ENCODE measurements around the gene OSM.
"Not testable (repeated sequence)": the region's sequence is repeated elsewhere in the genome, so short reads cannot be mapped to it uniquely, and the experiment has no call there.

OSM gene

DNA sequence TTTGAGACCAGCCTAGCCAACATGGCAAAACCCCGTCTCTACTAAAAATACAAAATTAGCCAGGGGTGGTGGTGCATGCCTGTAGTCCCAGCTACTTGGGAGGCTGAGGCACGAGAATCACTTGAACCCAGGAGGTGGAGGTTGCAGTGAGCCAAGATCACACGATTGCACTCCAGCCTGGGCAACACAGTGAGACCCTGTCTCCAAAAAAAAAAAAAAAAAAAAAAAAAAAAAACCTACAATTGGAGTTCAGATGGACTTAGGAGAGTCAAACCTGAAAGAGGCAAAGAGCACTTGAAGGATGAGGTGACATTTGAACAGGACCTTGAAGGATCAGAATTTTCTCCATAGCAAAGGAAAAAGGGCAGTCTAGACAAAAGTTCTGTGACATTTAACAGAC lies 32.3 kb downstream of the OSM start:
- H3K27me3 ChIP-seq (ENCODE audit: control insufficient read depth, insufficient read depth, low read length); H3K36me3 ChIP-seq (ENCODE audit: control insufficient read depth, insufficient read depth, low read length); H3K9me3 ChIP-seq (ENCODE audit: control insufficient read depth, low read length); H3K4me3 ChIP-seq (ENCODE audit: low read length); H3K9ac ChIP-seq (ENCODE audit: low read length): not testable (repeated sequence)
- H3K4me1 ChIP-seq (ENCODE audit: control insufficient read depth, insufficient read depth, low read length), result peaks cover 18% of the 10 kb centered on the region

DNA sequence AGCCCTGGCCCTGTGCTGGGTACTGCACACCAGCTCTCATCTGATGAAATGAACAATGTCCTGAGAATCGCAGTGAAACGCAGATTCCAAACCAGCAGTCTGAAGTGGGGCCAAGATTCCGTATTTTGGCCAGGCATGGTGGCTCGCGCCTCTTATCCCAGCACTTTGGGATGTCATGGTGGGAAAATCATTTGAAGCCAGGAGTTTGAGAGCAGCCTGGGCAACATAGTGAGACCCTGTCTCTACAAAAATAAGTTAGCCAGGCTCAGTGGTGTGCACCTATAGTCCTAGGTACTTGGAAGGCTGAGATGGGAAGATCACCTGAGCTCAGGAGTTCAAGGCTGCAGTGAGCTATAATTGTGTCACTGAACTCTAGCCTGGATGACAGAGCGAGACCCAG lies 33.1 kb downstream of the OSM start:
- H3K27me3 ChIP-seq (ENCODE audit: control insufficient read depth, insufficient read depth, low read length), result no peaks in the 10 kb centered on the region
- no peaks in the 10 kb centered on the region for H3K36me3 ChIP-seq (ENCODE audit: control insufficient read depth, insufficient read depth, low read length)
- no peak overlapping the region for H3K9ac ChIP-seq (ENCODE audit: low read length)
- H3K4me3 ChIP-seq (ENCODE audit: low read length), result no peak overlapping the region
- H3K9me3 ChIP-seq (ENCODE audit: control insufficient read depth, low read length), result no peaks in the 10 kb centered on the region
- H3K4me1 ChIP-seq (ENCODE audit: control insufficient read depth, insufficient read depth, low read length), result peaks cover 18% of the 10 kb centered on the region

DNA sequence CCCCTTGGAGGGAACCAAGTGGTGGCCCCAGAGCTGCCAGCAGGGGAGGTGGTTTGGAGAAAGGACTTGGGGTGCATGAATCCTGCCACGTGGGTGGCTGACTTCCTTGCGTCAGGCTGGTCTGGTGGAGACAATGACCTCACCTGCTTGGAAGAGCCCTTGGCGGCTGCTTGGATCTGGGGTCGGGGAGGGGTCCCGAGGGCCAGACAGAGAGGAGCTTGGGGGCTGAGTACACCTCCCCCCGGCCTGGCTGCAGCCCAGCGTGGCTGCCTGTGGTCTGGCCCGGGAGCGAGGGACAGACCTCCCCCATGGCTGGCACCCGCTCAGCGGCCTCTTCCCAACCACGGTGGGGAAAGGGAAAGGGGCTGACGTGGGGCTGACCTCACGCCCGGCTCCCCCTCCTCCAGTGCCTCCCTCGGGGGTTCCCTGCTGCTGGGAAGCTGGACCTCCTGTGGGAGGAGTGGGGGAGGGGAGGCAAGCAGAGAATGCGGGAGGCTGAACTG lies 33.9 kb downstream of the OSM start:
- H3K27me3 ChIP-seq (ENCODE audit: control insufficient read depth, insufficient read depth, low read length), result no peaks in the 10 kb centered on the region
- no peaks in the 10 kb centered on the region for H3K9me3 ChIP-seq (ENCODE audit: control insufficient read depth, low read length)
- H3K36me3 ChIP-seq (ENCODE audit: control insufficient read depth, insufficient read depth, low read length), result no peaks in the 10 kb centered on the region
- H3K4me3 ChIP-seq (ENCODE audit: low read length), result no peak overlapping the region
- peaks cover 18% of the 10 kb centered on the region for H3K4me1 ChIP-seq (ENCODE audit: control insufficient read depth, insufficient read depth, low read length)
- no peak overlapping the region for H3K9ac ChIP-seq (ENCODE audit: low read length)

DNA sequence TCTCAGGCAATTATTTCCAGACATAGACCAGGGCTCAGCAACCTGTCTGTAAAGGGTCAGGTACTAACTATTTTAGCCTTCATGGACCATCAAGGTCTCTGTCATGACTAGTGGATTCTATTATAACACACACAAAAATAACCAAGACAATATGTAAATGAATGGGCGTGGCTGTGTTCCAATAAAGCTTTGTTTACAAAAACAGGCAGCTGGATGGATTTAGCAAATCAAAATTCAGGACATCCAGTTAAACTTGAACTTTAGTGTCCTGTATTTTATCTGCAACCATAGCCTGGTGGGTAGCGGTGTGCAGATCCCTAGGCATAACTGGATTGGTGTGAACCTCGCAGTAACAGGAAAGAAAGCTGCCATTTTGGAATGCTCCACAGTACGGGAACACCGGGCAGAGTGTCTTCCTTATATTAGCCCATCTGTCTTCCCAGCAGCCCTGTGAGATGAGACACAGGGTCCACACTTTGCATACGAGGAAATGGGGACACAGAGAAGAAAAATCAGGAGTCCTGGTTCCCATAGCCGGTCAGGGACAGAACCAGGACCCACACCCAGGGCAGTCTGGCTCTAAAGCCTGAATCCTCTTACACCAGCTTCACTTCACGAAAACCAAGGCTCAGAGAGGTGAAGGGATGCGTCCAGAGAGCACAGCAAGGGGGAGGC lies 35.7 kb downstream of the OSM start:
- H3K36me3 ChIP-seq (ENCODE audit: control insufficient read depth, insufficient read depth, low read length), result no peaks in the 10 kb centered on the region
- no peaks in the 10 kb centered on the region for H3K27me3 ChIP-seq (ENCODE audit: control insufficient read depth, insufficient read depth, low read length)

DNA sequence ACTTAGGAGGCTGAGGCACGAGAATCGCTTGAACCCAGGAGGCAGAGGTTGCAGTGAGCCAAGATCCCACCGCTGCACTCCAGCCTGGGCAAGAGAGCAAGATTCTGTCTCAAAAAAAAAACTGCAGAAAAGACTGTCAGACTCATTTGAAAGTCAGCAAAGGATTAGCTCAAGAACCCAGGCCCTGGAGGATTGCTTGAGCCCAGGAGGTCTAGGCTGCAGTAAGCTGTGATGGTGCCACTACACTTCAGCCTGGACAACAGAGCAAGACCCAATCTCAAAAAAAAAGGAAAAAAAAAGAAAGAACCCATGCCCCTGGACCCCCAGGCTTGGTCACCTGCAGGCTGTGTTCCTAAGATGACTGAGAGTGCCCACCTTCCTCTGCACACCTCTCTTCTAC lies 36.3 kb downstream of the OSM start:
- Histone ChIP-seq H3K4me3 (ENCODE audit: low read length) (no peak overlapping the region), H3K9ac (ENCODE audit: low read length) (no peak overlapping the region), H3K4me1 (ENCODE audit: control insufficient read depth, insufficient read depth, low read length) (peaks cover 8% of the 10 kb centered on the region), H3K36me3 (ENCODE audit: control insufficient read depth, insufficient read depth, low read length) (no peaks in the 10 kb centered on the region), H3K27me3 (ENCODE audit: control insufficient read depth, insufficient read depth, low read length) (no peaks in the 10 kb centered on the region), H3K9me3 (ENCODE audit: control insufficient read depth, low read length) (no peaks in the 10 kb centered on the region)

More for the DNA sequence above, 35.7 kb downstream of the OSM start:
- peaks cover 14% of the 10 kb centered on the region for H3K4me1 ChIP-seq (ENCODE audit: control insufficient read depth, insufficient read depth, low read length)
- H3K9me3 ChIP-seq (ENCODE audit: control insufficient read depth, low read length), result no peaks in the 10 kb centered on the region
- H3K4me3 ChIP-seq (ENCODE audit: low read length), result no peak overlapping the region
- H3K9ac ChIP-seq (ENCODE audit: low read length), result no peak overlapping the region

DNA sequence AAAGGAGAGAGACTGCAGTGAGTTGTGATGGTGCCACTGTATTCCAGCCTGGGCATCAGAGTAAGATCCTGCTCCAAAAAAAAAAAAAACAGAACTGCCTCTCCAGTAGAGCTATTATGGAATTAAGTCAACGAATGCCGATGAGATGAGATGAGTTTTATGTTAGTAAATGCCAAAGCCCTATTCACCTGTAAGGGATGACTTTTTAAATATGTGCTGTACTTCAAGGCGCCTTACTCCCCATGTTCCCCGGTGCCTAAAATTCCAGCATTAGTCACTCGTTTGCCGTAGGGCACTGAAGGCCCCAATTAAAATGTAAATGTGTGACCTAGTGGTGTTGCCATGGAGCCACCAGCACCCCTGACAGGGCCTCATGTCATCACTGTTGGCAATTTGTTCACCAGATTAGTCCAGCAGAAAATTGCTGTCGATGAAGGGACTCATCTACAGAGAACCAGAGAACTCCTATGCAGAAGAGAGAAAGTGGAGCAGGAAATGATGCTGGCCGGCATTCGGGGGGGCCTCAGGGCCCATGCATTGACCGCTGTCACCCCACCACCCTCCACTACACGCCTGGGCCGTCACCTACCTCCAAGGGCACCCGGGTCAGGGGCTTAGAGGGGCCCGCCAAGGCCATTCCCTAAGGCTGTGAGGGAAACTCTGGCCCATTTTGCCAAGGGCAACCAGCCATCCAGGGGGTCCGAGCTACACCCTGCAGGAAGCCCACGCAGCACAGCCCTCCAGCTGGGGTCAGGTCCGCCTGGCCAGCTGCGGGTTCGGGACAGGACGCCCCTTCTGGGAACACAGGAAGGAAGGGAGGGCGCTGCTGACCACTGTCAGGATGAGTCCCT lies 37.9 kb downstream of the OSM start:
- Histone ChIP-seq H3K9ac (ENCODE audit: low read length) (no peak overlapping the region), H3K4me3 (ENCODE audit: low read length) (no peak overlapping the region), H3K4me1 (ENCODE audit: control insufficient read depth, insufficient read depth, low read length) (no peaks in the 10 kb centered on the region), H3K36me3 (ENCODE audit: control insufficient read depth, insufficient read depth, low read length) (no peaks in the 10 kb centered on the region), H3K27me3 (ENCODE audit: control insufficient read depth, insufficient read depth, low read length) (no peaks in the 10 kb centered on the region), H3K9me3 (ENCODE audit: control insufficient read depth, low read length) (no peaks in the 10 kb centered on the region)

DNA sequence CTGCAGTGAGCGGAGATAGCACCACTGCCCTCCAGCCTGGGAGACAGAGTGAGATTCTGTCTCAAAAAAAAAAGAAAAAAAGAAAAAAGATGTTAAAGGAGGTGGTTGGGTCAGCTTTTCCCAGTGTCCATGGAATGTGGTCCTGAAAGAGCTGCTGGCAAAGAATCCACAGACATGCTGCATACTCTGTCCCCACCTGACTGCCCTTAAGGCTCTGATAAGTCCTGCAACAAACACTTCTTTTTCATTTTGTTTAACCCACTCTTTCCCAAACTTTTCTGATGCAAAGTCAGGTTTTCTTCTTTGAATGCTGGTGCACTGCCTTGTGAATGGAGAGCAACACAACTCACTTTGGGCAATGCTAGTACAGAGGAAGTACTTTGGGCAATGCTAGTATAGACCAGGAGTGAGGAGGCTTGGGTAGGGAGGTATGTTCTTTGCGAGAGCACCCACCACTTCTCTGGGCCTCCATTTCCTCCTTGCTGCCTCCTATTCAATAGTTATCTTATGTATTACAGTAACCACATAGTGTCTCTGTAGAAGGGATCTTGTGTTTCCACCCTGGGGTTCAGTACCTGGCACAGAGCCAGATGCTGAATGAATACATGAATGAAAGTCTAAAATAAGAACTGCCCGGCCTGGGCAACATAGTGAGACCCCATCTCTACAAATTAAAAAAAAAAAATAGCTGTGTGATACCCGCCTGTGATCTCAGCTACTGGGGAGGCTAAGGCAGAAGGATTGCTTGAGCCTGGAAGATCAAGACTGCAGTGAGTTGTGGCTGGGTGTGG lies 39.0 kb downstream of the OSM start:
- H3K36me3 ChIP-seq (ENCODE audit: control insufficient read depth, insufficient read depth, low read length), result no peaks in the 10 kb centered on the region
- no peaks in the 10 kb centered on the region for H3K4me1 ChIP-seq (ENCODE audit: control insufficient read depth, insufficient read depth, low read length)
- H3K27me3 ChIP-seq (ENCODE audit: control insufficient read depth, insufficient read depth, low read length), result no peaks in the 10 kb centered on the region
- H3K4me3 ChIP-seq (ENCODE audit: low read length), result no peak overlapping the region
- H3K9me3 ChIP-seq (ENCODE audit: control insufficient read depth, low read length), result no peaks in the 10 kb centered on the region
- no peak overlapping the region for H3K9ac ChIP-seq (ENCODE audit: low read length)

DNA sequence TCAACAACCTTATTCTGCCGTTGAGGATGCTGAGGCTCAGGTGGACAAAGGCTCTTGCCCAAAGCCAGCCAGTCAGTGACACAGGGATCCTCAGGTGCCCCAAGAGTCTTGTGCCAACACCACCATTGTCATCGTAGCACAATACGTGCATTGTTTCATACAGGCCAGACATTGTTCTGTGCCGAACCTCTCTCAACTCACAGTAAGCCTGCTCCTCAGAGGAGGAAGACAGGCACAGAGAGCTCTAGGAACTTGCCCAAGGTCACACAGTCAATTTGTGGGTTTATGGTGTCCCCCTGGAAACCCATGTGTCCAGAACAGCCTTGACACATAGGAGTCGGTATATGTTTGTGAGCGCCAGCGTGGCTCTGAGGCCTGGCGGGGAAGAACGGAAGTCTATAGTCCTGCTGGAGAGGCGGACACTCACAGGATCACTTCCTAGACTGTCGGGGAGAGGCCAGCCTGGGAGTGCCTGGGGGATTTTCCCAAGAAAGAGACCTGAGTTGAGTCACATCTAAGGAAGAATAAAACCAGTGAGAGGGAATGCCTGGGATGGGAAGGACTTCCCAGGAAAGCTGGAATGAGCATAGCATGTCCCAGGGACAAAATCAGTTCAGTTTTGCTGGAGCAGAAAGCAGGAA lies 40.3 kb downstream of the OSM start:
- no peaks in the 10 kb centered on the region for H3K4me1 ChIP-seq (ENCODE audit: control insufficient read depth, insufficient read depth, low read length)
- no peaks in the 10 kb centered on the region for H3K27me3 ChIP-seq (ENCODE audit: control insufficient read depth, insufficient read depth, low read length)
- no peaks in the 10 kb centered on the region for H3K36me3 ChIP-seq (ENCODE audit: control insufficient read depth, insufficient read depth, low read length)
- H3K9me3 ChIP-seq (ENCODE audit: control insufficient read depth, low read length), result no peaks in the 10 kb centered on the region
- H3K9ac ChIP-seq (ENCODE audit: low read length), result no peak overlapping the region
- H3K4me3 ChIP-seq (ENCODE audit: low read length), result no peak overlapping the region

DNA sequence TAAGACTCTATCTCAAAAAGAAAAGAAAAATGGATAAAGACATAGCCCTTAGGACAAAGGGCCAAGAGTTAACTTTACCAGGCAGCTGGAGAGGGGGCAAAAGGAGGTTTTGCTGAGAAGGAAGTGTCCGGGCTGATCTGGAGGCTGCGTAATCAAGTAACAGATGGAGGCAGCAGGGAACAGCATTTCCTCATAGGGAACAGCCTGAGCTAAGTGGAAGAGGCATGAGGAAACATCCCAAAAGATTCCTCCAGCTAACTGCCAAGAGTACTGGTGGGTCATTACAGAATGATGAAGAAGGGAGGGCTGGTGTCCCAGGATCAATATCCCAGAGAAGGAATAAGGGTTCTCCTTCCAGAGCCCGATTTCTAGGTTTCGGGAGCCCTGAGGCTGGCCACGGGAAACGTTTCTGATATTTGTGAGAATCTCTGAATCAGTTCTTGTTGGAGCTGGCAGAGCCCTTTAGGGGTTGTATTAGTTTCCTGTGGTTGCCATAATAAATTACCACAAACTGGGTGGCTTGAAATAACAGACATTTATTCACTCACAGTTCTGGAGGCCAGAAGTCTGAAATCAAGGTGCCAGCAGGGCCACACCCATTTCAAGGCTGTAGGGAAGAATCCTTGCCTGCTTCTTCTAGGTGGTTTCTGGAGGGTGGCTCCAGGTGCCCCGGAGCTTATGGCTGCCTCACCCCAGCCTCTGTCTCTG lies 41.3 kb downstream of the OSM start:
- Histone ChIP-seq H3K9me3 (ENCODE audit: control insufficient read depth, low read length) (no peaks in the 10 kb centered on the region), H3K4me3 (ENCODE audit: low read length) (no peak overlapping the region), H3K36me3 (ENCODE audit: control insufficient read depth, insufficient read depth, low read length) (no peaks in the 10 kb centered on the region), H3K27me3 (ENCODE audit: control insufficient read depth, insufficient read depth, low read length) (no peaks in the 10 kb centered on the region), H3K9ac (ENCODE audit: low read length) (no peak overlapping the region), H3K4me1 (ENCODE audit: control insufficient read depth, insufficient read depth, low read length) (no peaks in the 10 kb centered on the region)

DNA sequence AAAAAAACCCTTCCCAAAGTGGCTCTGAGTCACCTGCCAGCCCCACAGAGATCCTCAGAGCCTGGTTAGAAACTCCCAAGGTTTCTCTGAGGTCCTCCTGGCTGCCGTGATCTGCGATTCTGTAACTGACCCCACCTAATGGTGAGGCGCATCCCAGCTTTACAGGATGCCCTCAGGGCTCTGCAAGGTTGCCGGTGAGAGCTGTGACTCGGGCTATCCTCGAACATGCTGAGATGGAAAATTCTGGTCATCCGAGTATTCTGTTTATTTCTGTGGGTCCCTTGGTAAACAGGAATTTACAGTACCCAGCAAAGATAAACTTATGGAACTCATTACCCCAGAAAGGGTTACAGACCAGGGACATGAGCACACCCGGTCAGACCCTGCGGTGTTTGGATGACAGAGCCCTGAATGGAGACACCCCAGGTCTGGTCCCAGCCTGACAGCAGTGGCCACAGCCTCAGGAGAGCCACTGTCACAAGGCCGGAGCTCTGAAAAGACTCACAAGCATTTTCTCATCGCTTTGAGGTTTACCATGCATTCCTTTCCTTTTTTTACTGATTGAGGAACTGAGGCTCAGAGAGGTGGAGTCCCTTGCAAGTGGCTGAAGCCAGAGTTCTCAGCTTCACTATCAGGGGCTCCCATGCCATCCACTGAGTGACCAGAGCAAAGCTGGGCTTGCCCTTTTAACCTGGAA lies 42.3 kb downstream of the OSM start:
- H3K9me3 ChIP-seq (ENCODE audit: control insufficient read depth, low read length), result no peaks in the 10 kb centered on the region
- no peaks in the 10 kb centered on the region for H3K4me1 ChIP-seq (ENCODE audit: control insufficient read depth, insufficient read depth, low read length)
- no peaks in the 10 kb centered on the region for H3K27me3 ChIP-seq (ENCODE audit: control insufficient read depth, insufficient read depth, low read length)
- H3K36me3 ChIP-seq (ENCODE audit: control insufficient read depth, insufficient read depth, low read length), result no peaks in the 10 kb centered on the region
- no peak overlapping the region for H3K4me3 ChIP-seq (ENCODE audit: low read length)
- no peak overlapping the region for H3K9ac ChIP-seq (ENCODE audit: low read length)

DNA sequence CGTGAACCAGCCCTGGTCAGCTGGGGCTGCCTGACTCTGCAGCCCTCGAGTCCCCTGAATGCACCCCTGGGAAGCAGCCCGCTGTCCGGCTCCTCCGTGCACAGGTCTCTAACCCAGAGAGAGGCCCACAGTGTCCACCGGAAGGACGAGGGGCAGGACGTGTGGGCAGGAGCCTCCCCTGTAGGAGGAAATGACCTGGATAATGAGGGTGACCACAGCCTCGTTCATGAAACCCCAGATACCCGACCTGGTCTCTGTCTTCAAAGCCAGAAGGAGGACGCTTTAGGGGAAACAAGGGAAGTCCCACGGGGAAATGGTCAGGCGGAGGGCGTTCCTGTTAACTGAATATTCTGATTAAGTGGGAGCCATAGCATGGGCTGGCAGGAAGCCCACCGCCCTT lies 43.3 kb downstream of the OSM start:
- H3K36me3 ChIP-seq (ENCODE audit: control insufficient read depth, insufficient read depth, low read length), result no peaks in the 10 kb centered on the region
- no peak overlapping the region for H3K9ac ChIP-seq (ENCODE audit: low read length)
- H3K4me3 ChIP-seq (ENCODE audit: low read length), result no peak overlapping the region
- H3K27me3 ChIP-seq (ENCODE audit: control insufficient read depth, insufficient read depth, low read length), result no peaks in the 10 kb centered on the region
- H3K9me3 ChIP-seq (ENCODE audit: control insufficient read depth, low read length), result no peaks in the 10 kb centered on the region
- H3K4me1 ChIP-seq (ENCODE audit: control insufficient read depth, insufficient read depth, low read length), result no peaks in the 10 kb centered on the region
